Stimulated activated CD8-positive, alpha-beta memory T cell treated with anti-CD3 and anti-CD28 coated beads, Interleukin-12 subunit alpha, Interleukin-12 subunit beta, amount 100 ng/mL, for 24 hours (primary cell): Measurements from ENCODE around the gene RPS6KC1.
"Not testable (repeated sequence)": the region's sequence is repeated elsewhere in the genome, so short reads cannot be mapped to it uniquely, and the experiment has no call there.

ENCODE experiments used
- DNase-seq: peaks from one replicate; pipeline ENCODE4 v3.0.0-alpha.2; 2020; ENCODE audit errors: extremely low read depth

The RPS6KC1 gene

DNA sequence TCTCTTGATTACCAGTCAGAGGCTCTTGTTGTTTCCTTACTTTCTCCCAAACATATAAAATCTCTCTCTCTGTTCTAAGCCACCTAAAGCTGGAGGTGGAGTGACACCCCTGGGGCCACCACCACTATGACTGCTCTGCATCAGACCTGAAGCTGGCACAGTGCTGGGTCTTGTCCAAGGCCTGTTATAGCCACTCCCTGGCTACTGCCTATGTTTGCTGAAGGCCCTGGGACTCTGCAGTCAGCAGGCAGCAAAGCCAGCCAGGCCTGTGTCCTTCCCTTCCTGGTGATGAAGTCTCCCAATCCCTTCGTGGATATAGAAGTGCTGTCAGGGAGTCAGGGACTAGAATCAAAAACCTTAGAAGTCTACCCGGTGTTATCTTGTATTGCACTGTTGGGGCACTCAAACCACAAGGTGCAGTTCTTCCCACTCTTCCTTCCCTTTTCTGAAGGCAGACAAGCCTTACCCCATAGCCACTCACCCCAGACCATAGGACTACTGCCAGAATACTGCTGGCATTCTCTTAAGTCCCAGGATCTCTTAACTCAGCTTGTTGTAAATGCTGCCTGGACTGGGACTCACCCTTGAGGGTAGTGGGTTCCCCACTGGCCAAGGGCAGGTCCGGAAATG, 103.1 kb downstream of the RPS6KC1 start:
- DNase-seq: no peak

DNA sequence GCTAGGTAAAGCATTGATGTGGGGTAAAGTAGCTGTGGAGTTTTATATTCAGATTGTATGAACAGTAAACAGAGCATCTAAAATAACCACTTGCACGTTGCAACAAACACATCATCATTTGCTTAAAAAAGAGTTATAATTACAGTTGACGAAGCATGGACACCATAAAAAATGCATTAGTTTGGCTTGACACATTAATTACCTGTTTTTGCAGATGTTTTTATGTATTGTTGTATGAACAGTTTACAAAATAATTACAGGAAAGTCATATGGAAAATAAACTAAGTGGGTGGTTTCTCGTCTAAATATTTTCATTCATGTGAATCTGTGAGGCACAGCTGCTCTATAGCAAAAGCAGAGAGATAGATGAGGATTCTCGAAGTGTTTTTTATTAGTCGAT, 108.3 kb downstream of the RPS6KC1 start:
- no peak for DNase-seq

DNA sequence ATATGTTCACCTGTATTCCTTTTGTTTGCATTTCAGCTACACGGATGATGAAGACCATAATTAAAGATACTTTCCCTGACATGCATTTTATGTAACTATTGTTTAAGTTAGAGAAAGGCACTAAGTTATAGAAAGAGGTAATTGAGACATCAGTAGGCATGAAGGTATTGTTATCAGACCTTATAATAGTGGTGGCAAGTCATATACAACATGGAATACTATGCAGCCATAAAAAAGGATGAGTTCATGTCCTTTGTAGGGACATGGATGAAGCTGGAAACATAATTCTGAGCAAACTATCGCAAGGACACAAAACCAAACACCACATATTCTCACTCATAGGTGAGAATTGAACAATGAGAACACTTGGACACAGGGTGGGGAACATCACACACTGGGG, 109.4 kb downstream of the RPS6KC1 start:
- DNase-seq: not testable (repeated sequence)

DNA sequence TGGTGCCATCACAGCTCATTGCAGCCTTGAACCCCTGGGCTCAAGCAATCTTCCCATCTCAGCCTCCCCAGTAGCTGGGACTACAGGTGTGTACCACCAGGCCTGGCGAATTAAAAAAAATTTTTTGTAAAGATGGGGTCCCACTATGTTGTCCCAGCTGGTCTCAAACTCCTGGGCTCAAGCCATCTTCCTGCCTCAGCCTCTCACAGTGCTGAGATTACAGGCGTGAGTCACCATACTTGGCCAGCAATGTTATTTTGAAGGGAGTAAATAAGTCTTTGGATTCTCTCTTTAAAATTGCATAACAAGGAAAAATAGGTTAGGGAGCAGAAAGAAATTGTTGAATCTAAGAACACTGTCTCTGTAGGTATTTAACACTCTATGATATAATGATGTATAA, 111.3 kb downstream of the RPS6KC1 start:
- DNase-seq: no peak

DNA sequence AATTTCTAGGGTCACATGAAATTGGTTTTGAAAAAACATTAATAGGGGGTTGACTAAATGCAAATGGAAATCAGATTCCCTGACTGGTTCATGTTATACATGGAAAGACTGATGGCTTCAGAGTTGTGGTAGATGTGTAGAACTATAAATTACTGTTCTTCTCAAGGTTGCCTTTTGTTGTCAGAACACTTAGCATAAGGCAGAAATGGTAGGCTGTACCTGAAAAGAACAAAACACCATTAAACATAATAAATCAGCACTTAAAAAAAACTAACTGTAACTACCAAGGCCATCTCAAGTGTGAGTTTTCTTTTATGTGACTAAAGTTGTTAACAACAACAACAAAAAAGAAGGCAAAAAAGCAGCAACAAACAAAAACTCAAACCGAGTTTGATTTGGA, 111.8 kb downstream of the RPS6KC1 start:
- DNase-seq: no peak

DNA sequence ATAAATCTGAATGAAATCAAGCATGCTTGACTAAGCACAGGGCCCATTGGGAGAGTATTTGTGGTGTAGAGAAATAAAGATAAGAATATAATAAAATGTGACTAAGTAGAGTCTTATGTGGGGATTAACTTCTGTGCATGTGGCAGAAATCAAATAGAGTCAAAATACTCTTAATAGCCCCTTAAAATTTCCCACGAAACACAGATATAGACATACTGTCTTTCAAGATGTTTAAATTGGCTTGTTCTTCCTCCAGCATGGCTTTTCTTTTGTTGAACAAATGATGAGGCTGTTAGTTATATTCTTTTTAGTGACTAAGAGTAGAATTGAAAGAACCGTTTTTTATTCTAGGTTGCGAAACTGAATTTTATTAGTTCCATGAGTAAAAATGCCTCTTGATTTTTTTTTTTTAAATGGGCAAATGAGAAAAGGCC, 112.3 kb downstream of the RPS6KC1 start:
- no peak for DNase-seq

DNA sequence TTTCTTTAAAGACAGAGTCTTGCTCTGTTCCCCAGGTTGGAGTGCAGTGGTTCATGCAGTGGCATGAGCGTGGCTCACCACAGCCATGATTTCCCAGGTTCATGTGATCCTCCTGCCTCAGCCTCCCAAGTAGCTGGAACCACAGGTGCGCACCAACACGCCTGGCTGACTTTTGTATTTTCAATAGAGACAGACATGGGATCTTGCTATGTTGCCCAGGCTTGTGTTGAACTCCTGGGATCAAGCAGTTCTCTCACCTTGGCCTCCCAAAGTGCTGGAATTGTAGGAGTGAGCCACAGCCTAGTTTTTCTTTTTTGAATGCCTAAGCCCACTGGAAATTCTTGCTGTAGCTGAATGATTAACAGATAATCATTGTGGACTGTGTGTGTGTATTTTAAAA, 113.5 kb downstream of the RPS6KC1 start:
- DNase-seq: no peak

DNA sequence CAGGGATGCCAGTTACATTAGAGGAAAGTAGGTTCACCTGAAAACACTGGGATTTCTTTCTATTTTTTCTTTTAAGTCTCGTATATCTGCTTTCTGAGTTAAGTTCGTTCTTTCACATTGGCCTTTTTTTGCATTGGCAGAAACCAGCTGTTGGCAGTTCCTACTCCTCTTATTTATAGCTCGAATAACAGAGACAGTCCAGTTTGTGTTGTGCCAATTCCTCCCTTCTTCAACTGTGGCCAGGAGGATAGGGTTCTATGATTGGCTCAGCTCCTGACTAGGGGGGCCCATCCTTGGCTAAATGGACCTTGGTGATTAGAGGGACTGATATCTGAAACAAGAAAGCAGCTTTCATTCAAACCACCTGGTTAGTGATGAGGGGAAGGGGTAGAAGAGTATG, 115.8 kb downstream of the RPS6KC1 start:
- no peak for DNase-seq

DNA sequence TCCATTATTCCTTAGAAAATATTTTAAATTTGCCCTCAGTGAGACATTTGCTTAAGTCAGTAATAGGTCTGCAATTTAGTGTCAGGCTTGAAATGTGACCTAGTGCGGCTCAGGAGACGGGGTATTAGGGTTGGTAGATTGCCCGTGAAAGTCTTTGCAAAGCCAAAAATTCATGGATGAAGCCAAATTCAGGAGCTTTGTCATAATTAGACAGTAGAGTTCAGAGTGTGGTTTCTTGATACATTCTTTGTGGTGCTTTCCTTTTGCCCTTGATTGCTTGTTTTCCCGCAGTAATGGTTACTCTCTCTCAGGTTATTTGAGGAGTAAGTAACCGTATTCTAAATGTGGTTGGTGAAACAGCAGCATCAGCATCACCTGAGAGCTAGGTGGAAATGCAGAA, 120.7 kb downstream of the RPS6KC1 start:
- DNase-seq: no peak

DNA sequence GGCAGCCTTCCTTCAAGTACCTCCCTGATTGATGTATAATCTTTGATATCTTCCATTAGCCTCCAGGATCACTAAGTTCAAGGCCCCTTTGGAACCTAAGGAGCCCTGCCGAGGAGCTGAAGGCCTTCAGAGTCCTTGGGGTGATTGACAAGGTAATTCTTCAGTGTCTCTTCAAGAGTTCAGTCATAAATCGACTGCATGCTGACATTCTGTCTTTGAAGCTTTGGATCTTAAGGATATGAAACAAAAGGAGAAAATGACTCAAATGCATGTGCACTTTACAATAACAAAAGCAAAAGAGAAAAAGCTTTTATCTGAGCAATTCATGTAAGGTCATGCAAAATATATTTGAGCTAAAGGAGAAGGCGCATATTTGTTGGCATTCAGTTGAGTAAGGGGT, 125.3 kb downstream of the RPS6KC1 start:
- DNase-seq: no peak

DNA sequence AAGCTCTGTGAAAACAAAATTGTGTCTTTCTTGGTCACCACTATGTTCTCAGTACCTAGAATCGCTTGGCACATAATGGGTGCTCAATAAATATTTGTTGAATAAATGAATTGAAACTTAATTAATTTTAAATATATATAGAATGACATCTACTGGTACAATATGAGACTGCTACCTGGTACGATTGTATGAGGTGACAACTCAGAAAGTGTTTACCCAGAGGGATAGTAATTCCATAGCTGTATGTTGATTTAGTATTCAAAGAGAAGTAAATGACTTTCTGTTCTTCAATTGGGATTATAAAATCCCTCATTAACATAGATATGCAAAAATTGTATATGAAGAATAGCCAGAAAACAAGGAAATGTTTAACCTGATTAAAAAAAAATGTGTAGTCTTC, 128.7 kb downstream of the RPS6KC1 start:
- no peak for DNase-seq

DNA sequence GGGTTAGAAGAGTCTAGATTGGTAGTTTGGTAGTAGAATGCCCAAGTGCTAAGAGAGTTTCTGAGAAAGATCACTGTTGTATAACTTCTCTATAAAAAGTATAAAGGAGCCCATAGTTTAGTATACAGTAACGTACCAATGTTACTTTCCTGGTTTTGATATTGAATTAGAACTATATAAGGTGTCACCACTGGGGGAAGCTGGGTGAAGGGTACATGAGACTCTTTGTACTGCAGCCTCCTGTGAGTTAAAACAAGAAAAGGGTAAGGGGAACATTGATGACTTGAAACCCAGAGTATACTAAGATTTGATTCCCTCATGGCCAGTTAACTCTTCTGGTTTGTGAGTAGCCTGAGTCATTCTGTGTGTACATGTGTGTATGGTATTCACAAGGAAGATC, 129.8 kb downstream of the RPS6KC1 start:
- no peak for DNase-seq

DNA sequence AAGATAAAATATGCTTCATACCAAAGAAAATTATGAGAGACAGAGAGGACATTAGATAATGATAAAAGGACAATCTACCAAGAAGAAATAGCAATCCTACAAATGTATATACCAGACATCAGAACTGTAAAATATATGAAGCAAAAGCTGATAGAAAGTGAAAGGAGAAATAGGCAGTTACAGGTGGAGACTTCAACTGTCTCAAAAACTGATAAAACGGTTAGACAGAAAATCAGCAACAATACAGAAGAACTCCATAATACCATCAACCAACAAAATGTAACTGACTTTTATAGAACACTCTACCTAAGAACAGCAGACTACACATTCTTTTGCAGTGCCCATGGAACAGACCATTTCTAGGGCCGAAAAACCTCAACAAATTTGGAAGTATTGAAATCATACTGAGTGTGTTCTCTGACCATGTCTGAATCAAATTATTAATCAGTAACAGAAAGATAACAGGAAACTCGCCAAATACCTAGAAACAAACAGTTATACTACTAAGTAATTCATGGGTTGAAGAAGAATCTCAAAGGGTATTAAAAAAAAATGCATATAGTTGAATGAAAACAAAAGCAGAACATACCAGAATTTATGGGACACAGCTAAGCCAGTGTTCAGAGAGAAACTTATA, 132.1 kb downstream of the RPS6KC1 start:
- no peak for DNase-seq

DNA sequence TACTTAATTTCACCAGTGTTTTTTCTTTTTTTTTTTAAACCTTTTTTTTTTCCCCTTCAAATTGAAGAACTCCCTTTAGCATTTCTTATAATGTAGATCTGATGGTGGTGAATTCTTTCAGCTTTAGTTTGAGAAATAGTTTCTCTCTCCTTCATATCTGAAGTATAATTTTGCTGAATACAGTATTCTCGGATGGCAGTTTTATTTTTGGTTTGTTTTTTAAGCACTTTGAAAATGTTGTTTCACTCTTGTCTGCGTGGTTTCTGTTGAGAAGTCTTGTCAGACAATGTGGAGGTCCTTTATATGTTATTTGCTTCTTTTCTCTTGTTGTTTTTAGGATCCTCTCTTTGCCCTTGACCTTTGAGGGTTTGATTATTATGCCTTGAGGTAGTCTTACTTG, 135.1 kb downstream of the RPS6KC1 start:
- no peak for DNase-seq

DNA sequence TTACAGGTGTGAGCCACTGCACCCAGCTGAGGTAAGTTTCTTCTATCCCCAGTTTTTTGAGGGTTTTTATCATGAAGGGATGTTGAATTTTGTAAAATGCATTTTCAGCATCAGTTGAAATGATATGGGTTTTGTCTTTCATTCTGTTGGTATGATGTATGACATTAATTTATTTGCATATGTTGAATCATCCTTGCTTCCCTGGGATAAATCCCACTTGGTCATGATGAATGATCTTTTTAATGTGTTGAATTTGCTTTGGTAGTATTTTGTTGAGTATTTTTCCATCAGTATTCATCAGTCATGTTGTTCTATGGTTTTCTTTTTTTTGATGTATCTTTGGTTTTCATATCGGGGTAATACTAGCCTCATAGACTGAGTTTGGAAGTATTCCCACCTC, 141.0 kb downstream of the RPS6KC1 start:
- no peak for DNase-seq

DNA sequence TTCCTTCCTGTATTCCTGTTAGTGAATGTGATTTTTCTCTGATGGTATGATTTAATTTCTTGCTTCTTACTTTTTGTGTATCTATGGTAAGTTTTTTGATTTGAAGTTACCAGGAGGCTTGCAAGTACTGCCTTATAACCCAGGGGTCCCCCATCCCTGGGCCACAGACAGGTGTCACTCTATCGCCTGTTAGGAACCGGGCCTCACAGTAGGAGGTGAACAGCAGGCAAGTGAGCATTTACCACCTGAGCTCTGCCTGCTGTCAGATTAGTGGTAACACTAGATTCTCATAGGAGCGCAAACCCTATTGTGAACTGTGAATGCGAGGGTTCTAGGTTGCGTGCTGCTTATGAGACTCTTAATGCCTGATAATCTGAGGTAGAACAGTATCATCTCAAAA, 143.3 kb downstream of the RPS6KC1 start:
- no peak for DNase-seq

DNA sequence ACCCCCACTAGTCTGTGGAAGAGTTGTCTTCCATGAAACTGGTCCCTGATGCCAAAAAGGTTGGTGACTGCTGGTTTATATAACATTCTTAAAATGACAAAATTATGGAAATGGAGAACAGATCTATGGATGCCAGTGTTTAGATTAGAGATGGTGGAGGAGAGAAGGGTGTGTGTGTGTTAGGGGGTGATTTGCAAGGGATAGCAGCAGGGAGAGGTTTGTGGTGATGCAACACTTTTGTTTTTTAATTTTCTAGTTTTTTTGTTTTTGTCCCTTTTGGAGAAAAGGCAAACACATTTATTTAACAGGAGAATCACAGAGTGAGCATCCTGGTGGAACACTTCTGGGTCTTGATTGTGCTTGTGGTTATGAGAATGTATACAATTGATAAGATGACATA, 143.8 kb downstream of the RPS6KC1 start:
- DNase-seq: no peak

DNA sequence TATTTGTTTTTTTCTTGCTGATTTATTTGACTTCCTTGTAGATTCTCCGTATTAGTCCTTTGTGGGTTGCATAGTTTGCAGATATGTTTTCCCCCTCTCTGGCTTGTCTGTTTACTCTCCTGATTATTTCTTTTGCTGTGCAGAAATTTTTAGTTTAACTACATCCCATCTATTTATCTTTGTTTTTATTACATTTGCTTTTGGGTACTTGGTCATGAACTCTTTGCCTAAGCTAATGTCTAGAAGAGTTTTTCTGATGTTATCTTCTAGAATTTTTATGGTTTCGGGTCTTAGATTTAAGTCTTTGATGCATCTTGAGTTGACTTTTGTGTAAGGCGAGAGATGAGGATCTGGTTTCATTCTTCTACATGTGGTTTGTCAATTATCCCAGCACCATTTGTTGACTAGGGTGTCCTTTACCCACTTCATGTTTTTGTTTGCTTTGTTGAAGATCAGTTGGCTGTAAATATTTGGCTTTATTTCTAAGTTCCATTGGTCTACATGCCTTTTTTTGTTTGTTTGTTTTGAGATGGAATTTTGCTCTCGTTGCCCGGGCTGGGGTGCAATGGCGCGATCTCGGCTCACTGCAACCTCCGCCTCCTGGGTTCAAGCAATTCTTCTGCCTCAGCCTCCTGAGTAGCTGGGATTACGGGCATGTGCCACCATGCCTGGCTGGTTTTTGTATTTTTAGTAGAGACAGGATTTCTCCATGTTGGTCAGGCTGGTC, 145.4 kb downstream of the RPS6KC1 start:
- not testable (repeated sequence) for DNase-seq

DNA sequence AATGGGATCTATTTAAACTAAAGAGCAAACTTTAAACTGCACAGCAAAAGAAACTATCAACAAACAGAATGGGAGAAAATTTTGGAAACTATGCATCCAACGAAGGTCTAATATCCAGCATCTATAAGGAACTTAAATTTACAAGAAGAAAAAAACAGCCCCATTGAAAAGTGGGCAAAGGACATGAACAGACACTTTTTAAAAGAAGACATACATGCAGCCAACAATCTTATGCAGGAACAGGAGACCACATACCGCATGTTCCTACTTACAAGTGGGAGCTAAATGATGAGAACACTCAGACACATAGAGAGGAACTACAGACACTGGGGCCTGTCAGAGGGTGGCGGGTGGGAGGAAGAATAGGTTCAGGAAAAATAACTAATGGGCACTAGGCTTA, 149.6 kb downstream of the RPS6KC1 start:
- DNase-seq: no peak

DNA sequence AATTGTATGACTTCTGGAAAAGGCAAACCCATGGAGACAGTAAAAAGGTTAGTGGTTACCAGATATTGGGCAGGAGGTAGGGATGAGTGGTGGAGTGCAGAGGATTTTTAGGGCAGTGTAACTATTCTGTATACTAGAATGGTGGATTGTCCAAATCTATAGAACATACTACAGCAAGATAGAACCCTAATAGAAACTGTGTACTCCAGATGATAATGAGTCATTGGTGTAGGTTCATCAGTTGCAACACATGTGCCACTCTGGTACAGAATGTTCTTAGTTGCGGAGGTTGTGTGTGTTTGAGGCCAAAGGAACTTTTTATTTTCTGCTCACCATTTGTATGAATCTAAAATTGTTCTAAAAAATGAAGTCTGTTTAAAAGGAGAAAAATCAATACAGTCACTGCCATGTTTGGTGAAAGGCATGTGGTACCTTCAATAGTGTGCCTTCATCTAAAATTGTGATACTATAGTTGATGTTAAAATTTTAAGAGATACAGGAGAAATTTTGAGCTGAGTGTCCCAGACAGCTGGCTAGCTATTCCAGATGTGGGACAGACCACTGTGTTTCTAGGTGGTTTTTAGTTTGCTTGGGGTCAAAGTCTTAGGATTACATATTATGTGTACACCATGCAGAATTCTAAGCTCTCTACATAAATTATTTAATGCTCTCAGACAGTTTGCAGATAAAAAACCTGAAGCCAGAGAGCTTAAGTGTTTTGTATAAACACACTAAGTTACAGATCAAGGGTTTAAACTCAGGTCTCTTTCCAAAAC, 150.5 kb downstream of the RPS6KC1 start:
- DNase-seq: no peak

DNA sequence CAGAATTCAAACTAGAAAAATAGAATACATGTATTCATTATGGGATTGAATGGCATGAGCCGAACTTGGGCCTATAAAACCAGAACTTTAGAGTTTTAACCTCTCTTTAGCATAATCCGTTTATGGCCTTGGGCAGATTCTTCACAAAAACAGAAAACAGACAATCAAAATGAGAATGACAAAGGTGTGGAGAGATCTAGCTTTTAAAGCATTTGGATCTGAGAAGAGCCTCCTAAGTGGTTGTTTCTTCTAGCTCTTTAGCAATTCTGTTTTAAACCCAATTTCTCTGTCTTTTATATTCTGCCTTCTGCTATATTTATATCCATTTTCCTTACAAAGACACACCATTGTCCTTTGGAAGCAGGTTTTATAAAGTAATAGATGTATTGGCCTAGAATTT, 160.2 kb downstream of the RPS6KC1 start:
- no peak for DNase-seq

DNA sequence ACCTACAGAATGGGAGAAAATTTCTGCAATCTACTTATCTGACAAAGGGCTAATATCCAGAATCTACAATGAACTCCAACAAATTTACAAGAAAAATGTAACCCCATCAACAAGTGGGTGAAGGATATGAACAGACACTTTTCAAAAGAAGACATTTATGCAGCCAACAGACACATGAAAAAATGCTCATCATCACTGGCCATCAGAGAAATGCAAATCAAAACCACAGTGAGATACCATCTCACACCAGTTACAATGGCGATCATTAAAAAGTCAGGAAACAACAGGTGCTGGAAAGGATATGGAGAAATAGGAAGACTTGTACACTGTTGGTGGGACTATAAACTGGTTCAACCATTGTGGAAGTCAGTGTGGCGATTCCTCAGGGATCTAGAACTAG, 168.0 kb downstream of the RPS6KC1 start:
- DNase-seq: not testable (repeated sequence)

DNA sequence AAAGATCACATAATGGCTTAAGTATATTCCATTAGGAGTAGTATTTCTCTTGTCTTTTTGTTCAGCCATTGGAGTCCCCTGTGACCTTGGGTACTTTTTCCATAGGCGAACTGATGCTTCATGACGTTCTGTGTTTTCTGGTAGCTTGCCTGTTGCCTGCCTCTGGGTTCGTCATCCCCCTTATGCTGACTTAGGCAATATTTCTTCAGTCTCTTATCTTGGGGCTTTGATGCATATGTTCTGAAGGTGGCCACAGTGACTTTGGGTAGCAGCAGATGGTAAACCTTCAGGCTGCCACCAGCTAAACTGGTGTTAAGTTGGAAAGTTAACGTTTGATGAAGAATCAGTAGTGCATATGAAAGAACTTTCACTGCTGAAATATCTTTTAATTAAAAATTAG, 170.2 kb downstream of the RPS6KC1 start:
- DNase-seq: no peak
